ENCODE results near the gene IFT122.

The IFT122 gene

DNA sequence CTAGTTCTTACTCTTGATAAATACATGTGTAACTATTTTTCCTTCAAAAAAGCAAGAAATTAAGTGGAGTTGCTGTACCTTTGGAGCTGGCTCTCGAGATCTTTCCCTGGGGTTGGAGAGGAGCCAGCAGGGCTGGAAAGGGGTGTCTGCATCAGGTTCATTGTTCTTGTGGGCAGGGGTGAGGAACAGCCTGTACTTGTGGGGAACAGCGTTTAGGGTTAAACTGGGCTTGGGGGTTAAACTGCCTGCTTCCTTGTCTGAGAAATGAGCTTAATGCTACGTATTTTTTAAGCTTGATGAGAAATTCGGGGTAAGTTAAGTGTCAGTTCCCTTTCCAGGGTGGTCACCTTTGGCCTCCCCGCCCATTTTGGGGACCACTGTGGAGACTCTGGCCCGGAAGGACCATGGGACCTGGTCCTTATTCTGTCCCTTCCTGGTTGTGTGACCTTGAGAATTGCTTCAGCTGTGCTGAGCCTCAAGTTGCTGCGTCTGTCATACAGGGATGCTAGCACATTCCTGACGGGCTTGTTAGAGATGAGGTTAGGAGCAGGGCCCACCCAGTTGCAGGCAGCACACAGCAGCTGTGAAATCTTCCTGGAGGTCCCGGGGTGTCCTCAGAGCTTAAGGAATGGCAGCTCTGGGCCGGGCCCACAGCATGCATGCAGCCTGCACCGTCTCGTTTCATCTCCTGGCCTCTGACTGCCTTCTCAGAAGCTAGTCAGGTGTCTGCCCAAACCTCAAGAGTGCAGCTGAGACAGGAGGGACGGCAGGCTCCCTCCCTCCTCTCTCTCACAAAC lies 114.5 kb downstream of the IFT122 start:
- TF ChIP-seq, protein P1, sequence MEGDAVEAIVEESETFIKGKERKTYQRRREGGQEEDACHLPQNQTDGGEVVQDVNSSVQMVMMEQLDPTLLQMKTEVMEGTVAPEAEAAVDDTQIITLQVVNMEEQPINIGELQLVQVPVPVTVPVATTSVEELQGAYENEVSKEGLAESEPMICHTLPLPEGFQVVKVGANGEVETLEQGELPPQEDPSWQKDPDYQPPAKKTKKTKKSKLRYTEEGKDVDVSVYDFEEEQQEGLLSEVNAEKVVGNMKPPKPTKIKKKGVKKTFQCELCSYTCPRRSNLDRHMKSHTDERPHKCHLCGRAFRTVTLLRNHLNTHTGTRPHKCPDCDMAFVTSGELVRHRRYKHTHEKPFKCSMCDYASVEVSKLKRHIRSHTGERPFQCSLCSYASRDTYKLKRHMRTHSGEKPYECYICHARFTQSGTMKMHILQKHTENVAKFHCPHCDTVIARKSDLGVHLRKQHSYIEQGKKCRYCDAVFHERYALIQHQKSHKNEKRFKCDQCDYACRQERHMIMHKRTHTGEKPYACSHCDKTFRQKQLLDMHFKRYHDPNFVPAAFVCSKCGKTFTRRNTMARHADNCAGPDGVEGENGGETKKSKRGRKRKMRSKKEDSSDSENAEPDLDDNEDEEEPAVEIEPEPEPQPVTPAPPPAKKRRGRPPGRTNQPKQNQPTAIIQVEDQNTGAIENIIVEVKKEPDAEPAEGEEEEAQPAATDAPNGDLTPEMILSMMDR (conservative IDR thresholded peaks at IDR 0.05): no peak
- H3K27ac ChIP-seq: no peak overlapping the region

DNA sequence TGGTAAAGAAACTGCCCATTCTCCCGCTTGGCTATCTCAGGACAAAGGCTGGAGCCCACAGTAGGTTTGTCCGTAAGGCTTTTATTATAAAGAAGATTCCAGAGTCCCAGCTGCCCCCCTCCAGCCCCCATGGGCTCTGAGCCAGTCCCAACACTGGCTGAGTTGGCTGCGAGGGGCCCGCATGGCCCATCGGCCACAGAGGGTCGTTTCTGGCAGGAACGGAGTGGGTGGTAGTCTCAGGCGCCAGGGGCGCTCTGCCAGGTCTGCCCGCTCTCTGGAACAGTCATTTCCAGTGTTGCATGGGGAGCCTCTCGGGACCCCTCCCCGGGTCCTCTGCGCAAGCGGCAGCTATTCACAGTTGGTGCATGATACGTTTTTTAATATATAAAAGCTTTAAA lies 115.1 kb downstream of the IFT122 start:
- TF ChIP-seq, protein P1 (conservative IDR thresholded peaks at IDR 0.05): no peak
- H3K27ac ChIP-seq: no peak overlapping the region

- TF ChIP-seq, protein P1 (conservative IDR thresholded peaks at IDR 0.05): no peak
- no peak overlapping the region for H3K27ac ChIP-seq
Observed at GRCh38 chr3:129555616-129556357, 115.8 kb downstream of the IFT122 start.

DNA sequence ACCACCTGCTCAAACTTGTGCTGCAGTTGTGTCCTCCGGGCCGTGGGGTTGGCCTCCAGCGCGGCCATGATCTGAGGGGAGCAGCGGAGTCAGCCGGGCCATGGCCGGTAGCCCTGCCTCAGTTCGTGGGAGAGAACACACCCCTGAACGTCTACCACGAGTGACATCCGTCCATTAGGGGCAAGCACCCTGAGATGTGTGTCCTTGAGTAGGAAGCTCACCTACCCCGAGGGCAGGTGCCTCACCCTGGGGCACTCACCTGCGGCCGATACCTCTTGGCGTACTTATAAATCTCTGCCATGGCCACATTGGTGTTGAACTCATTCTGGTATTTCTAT lies 116.3 kb downstream of the IFT122 start:
- TF ChIP-seq, protein P1 (conservative IDR thresholded peaks at IDR 0.05): no peak
- H3K27ac ChIP-seq: no peak overlapping the region

GRCh38 chr3:129556890-129557547 lies 117.0 kb downstream of the IFT122 start:
- no peak overlapping the region for H3K27ac ChIP-seq
- TF ChIP-seq, protein P1 (conservative IDR thresholded peaks at IDR 0.05): no peak

DNA sequence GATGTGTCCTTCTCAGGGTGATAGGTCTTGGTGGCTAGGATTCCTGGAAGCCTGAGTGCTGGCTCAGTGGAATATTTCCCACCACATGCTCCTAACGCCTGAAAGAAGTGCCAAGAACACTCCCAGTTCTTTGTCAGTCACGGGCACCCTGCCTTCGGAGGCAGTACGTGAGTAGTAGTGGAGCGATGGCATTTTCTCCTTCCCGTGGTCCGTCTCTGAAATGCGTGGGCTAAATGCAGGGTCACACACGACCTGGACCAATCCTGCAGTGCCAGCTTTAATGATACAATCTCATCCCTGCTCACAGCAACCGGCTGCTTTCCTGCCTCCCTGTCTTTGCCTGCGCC lies 117.5 kb downstream of the IFT122 start:
- TF ChIP-seq, protein P1 (conservative IDR thresholded peaks at IDR 0.05): no peak
- H3K27ac ChIP-seq: no peak overlapping the region

GRCh38 chr3:129558081-129558771 lies 118.2 kb downstream of the IFT122 start:
- no peak overlapping the region for H3K27ac ChIP-seq

More at GRCh38 chr3:129558081-129558771, 118.2 kb downstream of the IFT122 start:
- TF ChIP-seq, protein P1 (conservative IDR thresholded peaks at IDR 0.05): no peak

All from VCaP (cell line).